ENCODE data around the gene CARD10.

GRCh38 chr22:37553725-37554124 lies 34.5 kb upstream of the CARD10 start:
- TF ChIP-seq TAF1 (IDR thresholded peaks at IDR 0.05; ENCODE audit: borderline replicate concordance, low read depth, low read length) (no peak), POLR2A (IDR thresholded peaks at IDR 0.05; ENCODE audit: low read depth, low read length) (no peak), POLR2AphosphoS5 (IDR thresholded peaks at IDR 0.05; ENCODE audit: low read depth, low read length) (no peak)
